NCI-H1694 treated with DMSO at 0.1 percent for 48 hours (cell line): ENCODE measurements around the gene MEAK7.
"Not testable (repeated sequence)": the region's sequence is repeated elsewhere in the genome, so short reads cannot be mapped to it uniquely, and the experiment has no call there.

ENCODE experiments used
- DNase-seq: peaks from one replicate; lab custom pipeline; 2025; lab: John Stamatoyannopoulos, UW

The MEAK7 gene

GRCh38 chr16:84532855-84533486 is 28.5 kb upstream of the MEAK7 start:
- no peak for DNase-seq

- DNase-seq = no peak
Measured at GRCh38 chr16:84532291-84532724, 27.8 kb upstream of the MEAK7 start.

GRCh38 chr16:84531671-84532111 is 27.2 kb upstream of the MEAK7 start:
- DNase-seq = peak; percentile 23

DNA sequence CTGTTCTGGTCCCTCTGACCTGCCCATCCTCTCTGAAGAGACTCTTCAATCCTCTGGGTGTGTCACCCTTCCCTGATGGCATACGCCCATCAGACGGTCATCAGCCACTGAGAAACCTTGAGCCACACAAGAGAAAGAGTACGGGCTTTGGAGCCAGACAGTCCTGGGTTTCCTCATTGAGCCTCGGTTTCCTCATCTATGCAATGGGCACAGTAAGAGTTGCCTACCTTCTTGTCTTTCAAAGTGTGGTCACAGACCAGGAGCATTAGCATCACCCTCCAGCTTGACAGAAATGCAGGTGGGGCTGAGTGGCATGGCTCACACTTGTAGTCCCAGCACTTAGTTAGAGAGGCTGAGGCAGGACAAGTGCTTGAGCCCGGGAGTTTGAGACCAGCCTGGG is 26.1 kb upstream of the MEAK7 start:
- no peak for DNase-seq

DNA sequence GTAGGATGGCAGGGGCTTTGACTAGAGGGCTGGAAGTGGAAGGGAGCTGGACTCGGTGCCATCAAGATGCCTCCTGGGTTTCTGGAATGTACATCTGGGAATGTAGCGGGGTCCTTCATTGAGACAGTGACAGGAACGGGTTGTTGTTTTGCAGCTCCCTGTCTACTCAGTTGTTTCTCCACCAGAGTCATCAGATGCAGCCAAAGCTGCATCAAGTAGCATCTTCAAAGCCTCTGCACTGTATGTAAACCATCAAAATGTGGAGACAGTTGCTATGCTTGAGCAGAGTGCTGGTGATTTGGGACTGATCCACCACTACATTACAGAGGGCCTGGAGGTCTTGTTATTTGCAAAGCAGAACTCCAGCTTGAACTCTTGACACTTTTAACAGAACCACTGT is 25.1 kb upstream of the MEAK7 start:
- DNase-seq = no peak

DNA sequence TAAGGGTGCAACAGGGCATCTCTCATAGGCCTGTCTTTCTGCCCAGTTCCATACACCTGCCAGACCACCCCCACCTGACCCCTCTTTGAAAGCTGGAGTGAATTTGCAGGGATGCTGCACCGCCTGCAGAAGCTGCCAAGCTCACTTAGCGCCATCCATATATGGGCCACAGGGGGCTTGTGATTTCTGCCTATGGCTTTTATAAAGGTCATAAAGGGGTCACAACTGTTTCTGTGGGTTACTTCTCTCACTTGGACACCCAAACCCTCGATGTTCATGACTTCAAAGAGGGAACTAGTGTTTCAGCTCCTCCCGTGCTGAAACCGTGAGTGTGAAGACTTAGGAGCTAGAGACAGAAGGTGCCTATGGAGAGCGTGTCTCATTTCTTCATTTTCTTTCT is 23.9 kb upstream of the MEAK7 start:
- DNase-seq = no peak

DNA sequence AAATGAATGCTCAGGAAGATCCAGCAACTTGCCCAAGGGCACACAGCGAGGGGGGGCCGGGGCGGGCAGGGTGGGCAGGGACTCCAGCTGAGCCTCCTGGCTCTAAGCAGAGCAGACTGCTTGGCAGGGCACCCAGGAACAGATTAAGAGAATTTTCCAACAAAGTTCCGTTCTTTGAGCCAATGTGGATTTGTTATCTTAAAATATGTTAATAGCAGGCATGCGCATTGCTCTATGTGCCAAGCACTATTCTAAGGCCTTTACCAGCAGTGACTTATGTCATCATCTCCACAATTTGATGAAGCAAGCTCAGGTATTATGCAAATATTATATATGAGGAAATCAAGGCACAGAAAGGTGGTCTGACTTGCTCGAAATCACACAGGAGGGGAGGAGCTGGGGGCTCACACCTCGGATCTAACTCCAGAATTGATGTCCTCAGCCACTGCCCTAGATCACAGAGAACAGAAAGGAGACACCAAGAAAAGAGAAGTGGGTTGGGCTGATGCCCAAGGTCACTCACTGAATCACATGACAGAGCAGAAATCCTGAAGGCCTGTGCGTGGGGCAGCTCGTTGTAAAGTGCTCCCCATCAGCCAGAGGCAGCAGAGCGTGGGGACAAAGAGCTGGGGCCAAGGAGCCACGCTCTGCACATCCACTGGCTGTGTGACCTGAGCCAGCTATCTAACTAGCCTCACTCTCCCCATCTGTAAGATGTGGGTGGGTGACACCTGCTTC is 23.2 kb upstream of the MEAK7 start:
- no peak for DNase-seq

- DNase-seq = no peak
Measured at GRCh38 chr16:84526794-84527531, 22.5 kb upstream of the MEAK7 start.

DNA sequence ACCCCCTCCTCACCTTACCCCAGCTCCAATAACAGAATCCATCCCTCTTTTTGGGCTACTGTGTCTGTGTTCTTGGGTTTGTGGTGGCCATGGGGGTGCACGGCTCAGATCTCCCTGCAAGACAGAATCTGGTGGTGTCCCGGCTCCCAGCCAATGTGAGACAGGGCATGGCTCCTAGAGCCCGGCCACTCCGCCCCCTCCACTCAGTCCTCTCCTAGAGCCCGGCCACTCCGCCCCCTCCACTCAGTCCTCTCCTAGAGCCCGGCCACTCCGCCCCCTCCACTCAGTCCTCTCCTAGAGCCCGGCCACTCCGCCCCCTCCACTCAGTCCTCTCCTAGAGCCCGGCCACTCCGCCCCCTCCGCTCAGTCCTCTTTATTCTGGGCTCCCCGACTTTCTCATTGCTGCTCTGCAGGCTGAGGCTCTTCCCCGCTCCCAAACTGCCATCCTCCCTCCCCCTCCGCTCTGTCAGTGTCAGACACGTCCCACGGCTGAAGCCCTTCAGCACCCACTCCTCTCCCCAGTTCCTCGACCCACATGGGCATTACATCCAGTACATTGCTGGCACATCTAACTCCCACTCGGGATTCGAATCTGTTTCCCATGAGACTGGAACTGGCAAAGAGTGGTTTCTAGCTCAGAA is 20.6 kb upstream of the MEAK7 start:
- not testable (repeated sequence) for DNase-seq

GRCh38 chr16:84524346-84524920 is 20.0 kb upstream of the MEAK7 start:
- DNase-seq = no peak

DNA sequence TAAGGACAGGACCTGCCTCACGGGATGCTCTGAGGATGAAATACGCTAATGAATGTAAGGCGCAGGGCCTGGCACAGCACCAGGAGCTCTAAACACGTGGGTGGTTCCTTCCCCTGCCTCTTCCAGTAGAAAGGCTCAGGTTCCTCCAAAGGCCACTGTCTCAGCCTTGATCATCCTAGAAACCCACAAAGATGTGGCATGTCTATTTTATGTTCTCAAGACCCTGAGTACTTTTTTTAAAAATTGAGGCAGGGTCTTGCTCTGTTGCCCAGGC is 17.0 kb upstream of the MEAK7 start:
- no peak for DNase-seq

GRCh38 chr16:84520725-84521496 is 16.5 kb upstream of the MEAK7 start:
- no peak for DNase-seq

DNA sequence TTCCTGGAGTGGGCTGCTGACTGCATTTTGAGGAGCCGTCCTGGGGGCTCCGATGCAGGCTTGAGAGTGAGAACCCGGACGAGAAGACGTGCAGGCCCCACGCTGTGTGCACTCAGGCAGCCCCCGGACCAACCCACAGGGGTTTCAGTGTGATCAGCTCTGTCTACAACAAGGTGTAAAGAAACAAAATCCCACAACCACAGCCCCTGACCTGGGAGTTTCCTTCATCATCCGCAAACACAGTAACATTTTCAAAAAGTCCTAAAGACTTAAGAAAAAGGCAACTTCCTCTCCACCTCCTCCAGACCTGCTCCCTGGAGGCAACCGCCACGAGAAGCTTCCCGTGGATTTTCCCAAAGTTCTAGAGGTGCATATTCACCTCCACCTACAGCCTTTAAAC is 15.4 kb upstream of the MEAK7 start:
- DNase-seq = no peak

- DNase-seq = no peak
Measured at GRCh38 chr16:84518804-84519341, 14.4 kb upstream of the MEAK7 start.

DNA sequence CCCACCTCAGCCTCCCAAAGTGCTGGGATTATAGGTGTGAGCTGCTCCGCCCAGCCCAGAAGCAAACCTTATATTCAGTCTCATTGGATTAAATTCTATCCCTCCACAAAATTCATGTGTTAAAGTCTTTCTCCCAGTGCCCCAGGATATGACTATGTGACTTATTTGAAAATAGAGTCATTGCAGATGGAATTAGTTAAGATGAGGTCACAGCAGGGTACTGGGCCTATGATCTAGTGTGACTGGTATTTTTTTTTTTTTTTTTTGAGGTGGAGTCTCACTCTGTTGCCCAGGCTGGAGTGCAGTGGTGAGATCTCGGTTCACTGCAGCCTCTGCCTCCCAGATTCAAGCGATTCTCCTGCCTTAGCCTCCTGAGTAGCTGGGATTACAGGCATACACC is 13.8 kb upstream of the MEAK7 start:
- not testable (repeated sequence) for DNase-seq

DNA sequence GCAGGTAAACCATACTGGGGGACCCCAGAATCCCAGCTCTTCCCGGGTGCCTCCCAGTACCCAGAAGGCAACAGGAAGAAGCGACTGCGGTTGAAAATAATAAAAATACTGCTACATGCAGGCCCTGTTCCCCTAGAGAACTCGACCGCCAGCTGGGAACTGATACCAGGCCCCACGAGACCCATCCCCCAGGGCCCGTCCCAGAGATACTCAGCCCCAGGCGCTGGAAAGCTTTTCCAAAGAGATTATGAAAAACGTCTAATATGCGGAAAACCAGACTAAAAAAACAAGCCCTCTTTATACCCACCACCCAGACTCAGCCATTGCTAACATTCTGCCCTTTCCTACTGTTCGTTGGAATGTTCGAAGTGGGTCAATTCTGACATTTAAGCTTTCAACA is 12.9 kb upstream of the MEAK7 start:
- DNase-seq = no peak

DNA sequence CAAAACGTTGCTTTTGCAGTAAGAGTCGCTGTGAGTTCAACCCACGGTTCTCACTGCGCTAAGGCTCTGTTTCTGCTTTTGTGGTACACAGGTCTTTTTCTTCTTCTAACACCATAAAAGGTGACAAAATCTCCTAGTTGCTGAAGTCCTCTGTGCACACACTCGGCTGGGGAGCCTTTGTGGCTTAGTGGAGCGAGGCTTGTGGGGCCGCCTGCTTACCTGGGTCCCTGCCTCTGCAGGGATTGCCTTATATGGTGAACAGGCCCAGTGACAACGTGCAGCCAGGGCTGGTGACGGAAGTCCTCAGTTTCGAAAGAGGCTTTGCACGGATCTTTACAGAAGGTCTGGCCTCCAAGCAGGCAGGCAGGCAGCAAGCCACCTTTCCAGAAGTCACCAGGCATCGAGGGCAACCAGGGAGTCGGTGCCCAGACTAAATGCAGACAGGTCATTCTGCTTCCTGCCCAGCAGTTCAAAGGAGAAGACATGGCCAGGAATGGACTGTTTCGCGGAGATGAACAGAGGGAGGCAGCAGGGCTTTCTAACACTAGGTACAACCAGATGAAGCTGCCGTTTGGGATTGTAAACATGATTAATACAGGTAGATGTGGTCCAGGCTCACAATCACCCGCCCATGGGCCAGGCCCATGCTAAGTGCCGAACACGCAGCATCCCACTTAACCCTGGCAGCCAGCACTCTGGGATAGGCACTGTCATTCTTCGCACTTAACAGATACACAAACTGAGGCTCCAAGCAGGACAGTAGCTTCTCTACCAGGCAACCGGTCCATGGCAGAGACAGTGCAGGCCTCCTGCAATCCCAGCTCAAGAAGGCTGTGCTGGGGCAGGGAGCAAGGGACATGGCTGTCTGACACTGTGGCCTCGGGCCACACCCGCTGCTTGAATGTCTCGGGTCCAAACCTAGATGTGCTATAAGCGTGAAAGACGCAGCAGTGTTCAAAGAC is 10.7 kb upstream of the MEAK7 start:
- no peak for DNase-seq

DNA sequence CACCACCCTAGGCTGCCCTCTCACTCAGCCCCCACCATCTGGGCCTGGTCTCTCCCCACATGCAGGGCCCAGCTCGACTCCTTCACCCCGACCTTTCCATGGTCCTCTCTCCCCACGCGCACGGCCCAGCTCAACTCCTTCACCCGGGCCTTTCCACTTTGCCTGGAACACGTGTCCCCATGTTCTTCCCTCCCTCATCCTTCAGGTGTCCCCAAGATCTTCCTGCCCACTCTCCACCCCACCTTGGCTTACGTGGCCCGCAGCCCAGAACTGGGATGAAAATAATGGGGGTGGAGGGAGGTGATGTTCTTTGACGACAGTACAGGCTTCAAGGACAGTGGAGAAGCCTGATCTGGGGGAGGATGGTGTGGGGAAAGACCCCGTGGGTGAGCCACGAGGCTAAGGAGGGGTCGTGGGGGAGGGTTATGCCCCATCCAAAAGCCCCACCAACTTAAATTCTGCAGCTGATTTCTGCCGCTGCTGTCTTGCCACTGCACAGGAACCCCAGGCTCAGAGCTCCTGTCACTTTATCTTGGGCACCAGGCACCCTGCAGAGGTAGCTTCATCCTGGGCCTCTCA is 9.9 kb upstream of the MEAK7 start:
- DNase-seq = no peak

DNA sequence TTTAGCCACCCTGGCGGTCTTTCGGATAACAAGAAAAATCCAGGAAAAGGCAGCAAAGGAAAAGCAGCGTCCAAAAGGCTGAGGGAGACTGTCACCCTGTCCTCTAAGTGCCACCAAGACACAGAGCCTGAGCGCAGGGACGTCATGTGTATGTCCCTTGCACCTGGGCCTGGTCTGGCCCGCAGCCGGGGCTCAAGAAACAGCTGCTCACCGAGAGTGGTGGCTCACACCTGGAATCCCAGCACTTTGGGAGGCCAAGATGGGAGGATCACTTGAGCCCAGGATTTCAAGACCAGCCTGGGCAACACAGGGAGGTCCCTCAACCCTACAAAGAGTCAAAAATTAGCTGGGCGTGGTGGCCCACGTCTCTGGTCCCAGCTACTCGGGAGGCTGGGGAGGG is 9.2 kb upstream of the MEAK7 start:
- no peak for DNase-seq

- no peak for DNase-seq
Measured at GRCh38 chr16:84513123-84513522, 8.7 kb upstream of the MEAK7 start.
